ENCODE data around the gene ADAMTSL2.

ADAMTSL2 gene

GRCh38 chr9:133534346-133535291 is at the start of gene ADAMTSL2:
Gene ADAMTSL2 (plus strand): TSS chr9:133534704. CDS start chr9:133536713, 2,009 bp downstream.
- peak; percentile 44 for DNase-seq
- peak; percentile 50 for ATAC-seq

DNA sequence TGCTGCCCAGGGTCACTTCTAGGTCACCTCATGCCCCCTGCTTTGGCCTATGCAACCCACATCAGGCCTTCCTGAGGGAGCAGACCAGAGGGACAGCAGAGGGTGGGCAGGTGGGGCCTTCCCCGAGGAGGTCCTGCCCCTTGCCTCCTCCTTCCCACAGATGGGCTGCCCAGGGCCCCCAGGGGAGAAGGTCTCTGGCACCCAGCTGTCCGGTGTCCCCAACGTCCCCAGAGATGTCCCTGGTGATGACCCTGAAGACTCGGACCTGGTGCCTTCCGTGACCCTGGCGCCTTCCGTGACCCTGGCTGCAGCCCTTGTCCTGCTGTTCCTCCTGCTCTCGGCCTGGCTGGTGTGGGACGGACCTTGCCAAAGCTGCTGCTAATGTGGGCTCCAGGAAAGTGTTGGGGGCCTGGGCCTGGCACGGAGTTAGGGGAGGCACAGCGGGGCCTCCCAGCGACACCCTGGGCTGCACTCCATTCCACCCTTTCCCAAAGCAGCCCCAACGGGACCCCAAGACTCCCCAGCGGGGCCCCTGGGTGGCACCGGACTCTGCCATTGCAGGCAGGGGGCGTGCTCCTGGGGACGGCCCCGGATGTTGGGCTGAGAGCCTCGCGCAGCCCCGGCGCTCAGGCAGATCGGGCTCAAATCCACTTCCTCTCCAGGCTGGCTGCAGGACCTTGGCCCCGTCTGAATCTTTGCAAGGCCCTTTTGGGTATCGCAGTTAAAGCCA is 48.8 kb upstream of the ADAMTSL2 start:
- ATAC-seq (peak; percentile 38), DNase-seq (peak; percentile 44)

DNA sequence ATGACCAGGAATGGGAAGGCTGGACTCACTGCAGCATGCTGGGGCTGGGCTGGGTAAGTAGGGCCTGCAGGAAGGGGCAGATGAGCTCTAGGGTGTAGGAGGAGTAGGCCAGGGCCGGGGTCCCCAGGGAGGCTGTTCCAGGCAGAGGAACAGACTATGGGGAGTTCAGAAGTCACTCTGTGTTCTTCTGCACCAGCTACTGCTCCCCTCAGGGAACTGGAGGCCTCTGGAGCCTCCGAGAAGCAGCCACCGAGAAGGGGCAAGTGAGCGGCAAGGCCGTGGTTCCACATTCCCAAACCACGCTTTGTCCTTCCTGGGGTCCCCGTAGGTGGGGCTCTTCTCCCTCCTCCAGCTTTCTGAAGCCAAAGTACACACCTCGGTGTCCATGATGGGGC is 47.2 kb upstream of the ADAMTSL2 start:
- no peak for DNase-seq
- ATAC-seq: no peak

DNA sequence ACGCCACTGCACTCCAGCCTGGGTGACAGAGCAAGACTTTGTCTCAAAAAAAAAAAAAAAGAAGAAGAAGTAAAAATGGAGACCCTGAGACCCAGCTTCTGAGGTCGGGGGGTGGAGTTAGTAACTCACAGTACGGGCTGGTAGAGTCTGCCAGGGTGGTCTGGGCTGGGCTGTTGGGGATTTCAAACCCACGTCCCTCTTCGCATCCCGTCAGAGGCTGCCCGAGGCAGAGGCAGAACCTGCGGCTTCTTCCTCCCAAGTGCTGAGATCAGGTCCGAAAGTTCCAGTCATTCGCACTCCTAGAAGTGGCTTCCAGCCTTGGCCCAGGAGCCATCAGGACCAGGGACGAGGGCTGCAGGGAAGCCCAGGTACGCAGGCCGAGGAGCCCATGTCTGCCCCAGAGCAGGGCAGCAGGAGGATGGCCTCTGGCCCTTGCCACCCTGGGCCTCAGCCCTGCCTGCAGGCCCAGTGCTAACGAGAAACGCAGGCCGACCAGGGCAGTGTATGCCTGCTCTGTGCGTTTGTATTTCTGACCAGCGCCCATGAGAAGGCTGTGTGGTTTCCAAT is 45.7 kb upstream of the ADAMTSL2 start:
- DNase-seq (no peak), ATAC-seq (no peak)

DNA sequence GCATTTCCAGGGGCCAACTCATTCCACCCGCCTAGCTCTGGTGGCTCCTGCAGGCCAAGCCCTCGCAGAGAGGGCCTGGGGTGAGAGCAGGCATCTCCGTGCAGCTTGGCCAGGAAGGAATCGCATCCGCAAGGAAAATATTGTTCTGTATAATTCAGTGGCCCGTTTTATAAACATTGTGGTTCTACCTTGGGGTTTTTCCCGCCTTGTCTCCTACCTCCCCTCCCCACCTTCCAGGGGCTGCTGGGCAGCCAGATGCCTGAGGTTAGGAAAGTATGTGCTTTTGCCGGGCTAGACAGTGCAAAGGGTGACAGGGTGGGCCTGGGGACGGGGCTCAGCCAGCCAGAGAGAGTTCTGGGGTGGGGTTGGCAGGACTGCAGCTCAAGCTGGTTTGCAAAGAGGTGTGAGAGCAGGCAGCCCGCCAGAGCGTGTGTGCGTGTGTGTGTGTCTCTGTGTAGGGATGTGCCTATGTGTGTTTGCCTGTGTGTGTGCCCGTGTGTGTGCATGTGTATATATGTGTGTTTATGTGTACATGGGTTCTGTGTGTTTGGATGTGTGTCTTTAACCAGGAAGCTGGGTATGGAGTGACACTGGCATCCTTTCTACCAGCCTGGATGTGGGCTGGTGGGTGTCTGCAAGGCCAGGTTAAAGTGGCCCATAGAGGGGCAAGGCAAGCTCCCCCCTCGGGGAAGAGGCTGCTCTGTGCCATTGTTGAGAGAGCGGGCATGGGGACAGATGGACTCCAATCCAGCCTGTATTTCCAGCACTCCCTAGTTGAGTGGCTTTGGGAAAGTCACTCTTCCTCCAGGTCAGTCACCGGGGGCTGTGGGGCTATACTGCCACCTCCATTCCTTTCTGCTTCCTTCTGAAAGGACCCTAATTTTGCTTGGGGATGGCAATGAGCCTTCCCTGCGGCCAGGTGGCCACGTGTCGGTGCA is 45.0 kb upstream of the ADAMTSL2 start:
- DNase-seq (no peak), ATAC-seq (no peak)

- ATAC-seq (no peak), DNase-seq (no peak)
Observed at GRCh38 chr9:133490201-133490681, 44.3 kb upstream of the ADAMTSL2 start.

DNA sequence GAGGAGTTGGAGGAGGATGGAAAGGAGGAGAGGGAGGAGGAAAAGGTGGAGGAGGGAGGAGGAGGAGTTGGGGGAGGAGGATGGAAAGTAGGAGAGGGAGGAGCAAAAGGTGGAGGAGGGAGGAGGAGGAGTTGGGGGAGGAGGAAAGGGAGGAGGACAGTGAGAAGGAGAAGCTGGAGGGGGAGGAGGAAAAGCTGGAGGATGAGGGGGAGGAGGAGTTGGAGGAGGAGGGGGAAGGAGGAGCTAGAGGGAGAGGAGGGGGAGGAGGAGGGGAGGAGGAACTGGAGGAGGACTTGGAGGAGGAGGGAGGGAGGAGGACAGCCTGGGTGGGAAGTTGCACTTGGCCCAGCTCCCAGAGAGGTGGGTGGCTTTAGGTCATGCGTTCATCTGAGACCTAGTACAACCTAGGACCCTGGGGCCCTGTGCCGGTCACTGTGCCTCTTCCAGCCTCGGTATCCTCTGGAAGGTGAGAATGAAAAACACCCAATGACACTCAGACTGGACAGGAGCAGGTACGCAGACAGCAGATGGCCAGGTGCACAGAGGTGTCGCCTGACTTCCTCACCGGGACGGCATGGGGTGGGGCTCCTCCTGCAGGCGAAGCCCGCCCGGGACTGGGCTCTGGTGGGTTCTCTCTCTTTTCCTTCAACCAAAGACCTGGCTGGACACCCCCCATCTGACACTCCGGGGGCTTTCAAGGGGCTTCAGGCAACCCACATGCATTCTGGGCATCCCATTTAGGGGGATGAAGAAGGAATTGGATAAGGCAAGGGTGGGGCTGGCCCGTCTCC is 43.4 kb upstream of the ADAMTSL2 start:
- DNase-seq: no peak
- no peak for ATAC-seq

GRCh38 chr9:133491656-133491925 is 42.9 kb upstream of the ADAMTSL2 start:
- DNase-seq: no peak
- ATAC-seq: no peak

- ATAC-seq: no peak
- DNase-seq: no peak
Observed at GRCh38 chr9:133492061-133493021, 42.2 kb upstream of the ADAMTSL2 start.

DNA sequence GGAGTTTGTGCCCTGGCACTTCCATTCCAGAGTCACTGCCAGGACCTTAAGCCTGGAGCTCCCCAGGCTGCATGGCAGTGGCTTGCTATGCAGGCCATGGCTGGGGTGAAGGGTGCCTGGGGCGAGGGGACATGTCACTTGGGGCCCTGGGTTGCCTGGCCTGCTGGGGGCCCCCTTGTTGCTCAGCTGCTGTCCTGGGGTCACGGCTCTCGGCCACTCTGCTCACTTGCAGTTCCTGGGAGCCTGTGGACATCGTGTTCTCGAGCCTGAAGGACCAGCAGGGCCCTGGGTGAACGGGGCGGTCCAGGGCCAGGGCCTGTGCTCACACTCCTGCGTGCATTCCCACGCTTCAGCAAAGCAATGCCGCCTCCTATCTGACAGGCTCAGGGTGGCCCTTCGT is 41.1 kb upstream of the ADAMTSL2 start:
- DNase-seq (no peak), ATAC-seq (no peak)

- DNase-seq (no peak), ATAC-seq (no peak)
Observed at GRCh38 chr9:133493845-133494540, 40.5 kb upstream of the ADAMTSL2 start.

- no peak for ATAC-seq
- no peak for DNase-seq
Observed at GRCh38 chr9:133494636-133495326, 39.7 kb upstream of the ADAMTSL2 start.

GRCh38 chr9:133495327-133496293 is 38.9 kb upstream of the ADAMTSL2 start:
- ATAC-seq (no peak), DNase-seq (no peak)

DNA sequence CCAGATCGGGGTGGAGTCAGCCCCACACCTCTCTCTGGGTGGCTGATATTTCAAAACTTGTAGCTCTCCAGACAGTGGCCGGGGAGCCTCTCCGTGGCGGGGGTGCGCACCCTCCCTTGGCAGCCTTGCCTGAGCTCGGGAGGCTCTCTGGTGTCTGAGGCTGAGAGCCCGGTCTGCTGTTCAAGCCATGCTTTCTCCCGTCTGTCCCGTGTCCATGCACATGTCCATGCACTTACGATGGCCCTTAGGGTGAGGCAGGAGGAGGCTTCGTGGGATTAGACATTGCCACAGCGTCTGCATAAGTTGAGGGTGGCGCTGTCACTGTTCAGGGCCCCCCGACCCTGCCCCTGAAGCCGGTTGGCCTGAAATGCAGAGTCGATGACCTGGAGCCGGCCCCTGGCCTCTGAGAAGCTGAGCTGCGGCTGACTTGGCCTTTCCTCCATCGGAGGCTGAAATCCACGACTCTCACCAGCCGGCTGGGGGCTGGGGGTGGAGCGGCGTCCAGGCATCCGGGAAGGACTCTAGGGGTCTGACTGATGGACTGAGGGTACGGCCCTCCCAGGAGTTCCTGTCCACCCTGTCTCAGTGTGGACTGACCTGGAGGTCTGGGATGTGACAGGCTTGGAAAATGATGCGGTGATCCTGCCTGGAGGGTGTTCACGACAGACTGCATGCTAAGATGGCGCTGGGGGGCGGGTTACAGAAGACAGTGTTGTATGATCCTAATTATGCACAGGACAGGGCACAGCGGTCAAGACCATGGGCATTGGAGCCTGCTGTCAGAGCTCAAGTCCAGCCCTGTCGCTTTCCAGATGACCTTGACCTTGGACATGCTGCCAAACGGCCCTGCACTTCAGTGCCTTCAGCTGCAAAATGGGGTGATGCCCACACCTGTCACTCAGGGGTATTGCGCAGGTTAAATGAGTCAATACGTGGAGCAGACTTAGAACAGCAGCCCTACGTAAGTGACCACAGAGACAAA is 37.4 kb upstream of the ADAMTSL2 start:
- no peak for DNase-seq
- no peak for ATAC-seq

DNA sequence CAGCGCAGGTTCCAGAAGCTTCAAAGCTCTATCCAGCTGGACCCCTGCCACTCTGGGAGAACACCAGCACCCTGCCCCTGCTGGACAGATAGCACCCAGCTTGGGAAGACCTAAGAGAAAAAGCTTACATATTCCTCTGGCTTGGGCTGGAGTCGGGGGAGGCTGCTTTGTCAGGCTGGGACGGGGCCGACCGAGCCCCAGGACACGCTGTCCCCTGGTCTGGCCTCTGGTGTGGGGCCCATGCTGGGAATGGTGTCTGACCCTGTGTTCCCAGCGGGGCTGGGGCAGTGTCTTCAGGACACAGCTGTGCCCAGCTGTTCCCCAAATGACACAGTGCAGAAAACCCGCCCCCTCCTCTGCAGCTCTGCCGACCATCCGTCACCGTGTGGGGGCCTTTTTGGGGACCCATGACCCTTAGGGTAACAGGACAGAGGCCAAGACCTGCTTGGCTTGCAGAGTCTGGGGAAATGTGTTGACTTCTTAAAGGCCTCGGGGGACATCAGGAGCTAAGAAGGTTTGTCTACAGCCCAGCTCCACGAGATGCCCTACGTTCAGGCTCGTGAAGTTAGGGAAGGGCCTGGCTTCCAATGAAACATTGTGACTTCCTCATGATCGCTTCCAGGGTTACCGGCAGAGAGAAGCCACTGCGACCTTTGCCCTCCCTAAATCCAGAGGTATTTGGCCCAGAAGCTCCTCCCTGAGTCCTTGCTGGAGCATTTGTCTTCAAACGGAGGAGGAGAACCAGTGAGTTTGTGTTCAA is 35.2 kb upstream of the ADAMTSL2 start:
- ATAC-seq: no peak
- no peak for DNase-seq

All from stimulated activated naive CD8-positive, alpha-beta T cell treated with anti-CD3 and anti-CD28 coated beads, Interleukin-15, Interleukin-2, amounts not matched to agents 100 U/mL and 50 U/mL, for 24 hours (primary cell).